ENCODE data around the gene ALG10B.
"Not testable (repeated sequence)": the region's sequence is repeated elsewhere in the genome, so short reads cannot be mapped to it uniquely, and the experiment has no call there.

ALG10B gene, protein sequence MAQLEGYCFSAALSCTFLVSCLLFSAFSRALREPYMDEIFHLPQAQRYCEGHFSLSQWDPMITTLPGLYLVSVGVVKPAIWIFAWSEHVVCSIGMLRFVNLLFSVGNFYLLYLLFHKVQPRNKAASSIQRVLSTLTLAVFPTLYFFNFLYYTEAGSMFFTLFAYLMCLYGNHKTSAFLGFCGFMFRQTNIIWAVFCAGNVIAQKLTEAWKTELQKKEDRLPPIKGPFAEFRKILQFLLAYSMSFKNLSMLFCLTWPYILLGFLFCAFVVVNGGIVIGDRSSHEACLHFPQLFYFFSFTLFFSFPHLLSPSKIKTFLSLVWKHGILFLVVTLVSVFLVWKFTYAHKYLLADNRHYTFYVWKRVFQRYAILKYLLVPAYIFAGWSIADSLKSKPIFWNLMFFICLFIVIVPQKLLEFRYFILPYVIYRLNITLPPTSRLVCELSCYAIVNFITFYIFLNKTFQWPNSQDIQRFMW

GRCh38 chr12:38316391-38317129 lies at the start of gene ALG10B:
Gene ALG10B (plus strand): TSS chr12:38316774. CDS start chr12:38316894, 120 bp downstream.
- DNase-seq, result peak; percentile 75

GRCh38 chr12:38268612-38269011 lies 48.0 kb upstream of the ALG10B start:
- no peak for DNase-seq

- no peak for DNase-seq
These were observed 46.7 kb upstream of the ALG10B start for GRCh38 chr12:38269897-38270296.

DNA sequence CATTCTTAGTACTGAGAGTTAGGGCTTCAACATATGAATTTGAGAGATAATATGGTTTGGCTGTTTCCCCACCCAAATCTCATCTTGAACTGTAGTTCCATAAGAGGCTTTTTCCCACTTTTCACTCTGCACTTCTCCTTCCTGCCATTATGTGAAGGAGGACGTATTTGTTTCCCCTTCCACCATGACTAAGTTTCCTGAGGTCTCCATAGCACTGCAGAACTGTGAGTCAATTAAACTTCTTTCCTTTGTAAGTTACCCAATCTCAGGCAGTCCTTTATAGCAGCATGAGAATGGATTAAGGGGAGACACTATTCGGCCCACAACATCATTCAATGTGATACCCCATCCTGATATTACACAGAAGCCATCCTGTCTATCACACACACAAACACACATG lies 36.8 kb upstream of the ALG10B start:
- DNase-seq, result no peak

DNA sequence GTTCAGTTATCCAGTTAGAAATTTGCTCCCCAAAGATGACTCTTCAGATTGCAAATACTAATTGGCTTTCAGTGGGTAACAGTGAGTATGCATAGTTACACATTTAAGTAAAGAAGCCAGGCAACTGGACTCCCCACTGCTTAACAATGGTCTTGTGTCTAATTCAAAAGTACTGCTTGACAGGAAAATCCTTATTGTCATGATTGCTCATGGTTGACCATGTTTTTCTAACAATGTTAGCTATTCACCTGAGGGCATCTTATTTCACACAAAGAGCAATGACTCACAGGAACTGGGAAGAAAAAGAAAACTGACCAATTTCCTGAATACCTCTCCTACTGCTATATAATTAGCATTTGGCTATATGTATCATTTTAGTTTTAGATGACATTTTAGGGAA lies 33.7 kb upstream of the ALG10B start:
- DNase-seq, result no peak

DNA sequence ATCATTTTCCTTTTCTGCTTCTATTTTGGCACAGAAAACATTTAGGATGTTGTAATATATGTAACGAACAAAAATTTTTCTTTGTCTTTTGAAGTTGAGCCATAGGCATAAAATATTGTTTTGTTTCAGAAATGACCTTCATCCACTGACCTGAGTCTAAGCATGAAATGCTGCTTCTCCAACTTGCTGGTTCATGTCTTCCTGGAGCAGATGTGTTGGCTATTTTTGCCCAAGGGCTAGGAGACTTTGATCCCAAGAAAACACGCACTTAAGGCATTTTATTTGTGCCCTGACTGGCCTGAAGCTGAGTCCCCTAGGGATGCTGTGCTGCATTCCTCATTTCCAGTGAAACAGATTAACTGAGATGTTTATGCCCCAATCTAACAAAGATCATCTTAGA lies 27.2 kb upstream of the ALG10B start:
- DNase-seq, result no peak

DNA sequence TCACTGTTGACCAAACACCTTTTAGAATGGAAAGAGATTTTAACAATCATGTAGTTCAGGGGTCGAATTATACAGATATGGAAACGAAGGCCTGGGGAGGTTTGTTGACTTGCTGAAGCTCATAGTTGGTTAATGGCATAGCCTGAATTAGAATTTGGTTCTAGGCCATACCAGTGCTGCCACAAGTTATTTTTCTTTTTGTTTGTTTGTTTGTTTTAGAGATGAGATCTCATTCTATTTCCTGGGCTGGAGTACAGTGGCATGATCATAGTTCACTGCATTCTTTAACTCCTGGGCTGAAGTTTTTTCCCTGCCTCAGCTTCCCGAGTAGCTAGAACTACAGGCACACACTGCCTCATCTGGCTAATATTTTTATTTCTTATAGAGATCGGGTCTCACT lies 25.4 kb upstream of the ALG10B start:
- no peak for DNase-seq

DNA sequence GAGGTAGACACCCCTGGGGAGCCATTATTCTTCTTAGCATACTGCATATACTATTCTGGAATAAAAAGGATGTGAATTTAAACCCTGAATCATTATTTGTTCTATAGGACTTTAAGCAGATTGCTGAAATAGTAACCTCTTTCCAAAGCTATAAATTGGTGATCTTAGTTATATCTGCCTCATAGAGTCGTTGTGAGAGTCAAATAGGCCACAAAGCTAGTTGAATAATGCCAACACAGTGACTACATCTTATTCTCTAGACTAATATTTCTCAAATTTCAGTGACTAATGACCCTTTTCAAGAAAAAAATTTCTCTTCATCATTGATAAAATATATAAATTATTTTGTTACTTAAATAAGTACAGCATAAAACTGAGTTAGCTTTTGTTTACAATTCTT lies 13.6 kb upstream of the ALG10B start:
- not testable (repeated sequence) for DNase-seq

DNA sequence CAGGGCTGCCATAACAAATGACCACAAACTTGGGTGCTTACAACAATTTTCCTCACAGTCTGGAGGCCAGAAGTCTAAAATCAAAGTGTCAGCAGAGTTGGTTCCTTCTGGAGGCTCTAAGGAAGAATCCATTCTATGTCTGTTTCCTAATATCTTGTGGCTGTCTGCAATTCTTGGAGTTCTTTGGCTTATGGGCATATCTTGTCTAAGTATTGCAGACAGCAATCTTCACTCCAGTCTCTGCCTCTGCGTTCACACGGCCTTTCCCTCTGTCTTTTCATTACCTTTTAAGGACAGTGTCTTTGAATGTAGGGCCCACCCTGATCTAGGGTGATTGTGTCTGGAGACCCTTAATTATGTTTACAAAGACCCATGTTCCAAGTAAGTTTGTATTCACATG lies 5.4 kb downstream of the ALG10B start:
- DNase-seq, result not testable (repeated sequence)

DNA sequence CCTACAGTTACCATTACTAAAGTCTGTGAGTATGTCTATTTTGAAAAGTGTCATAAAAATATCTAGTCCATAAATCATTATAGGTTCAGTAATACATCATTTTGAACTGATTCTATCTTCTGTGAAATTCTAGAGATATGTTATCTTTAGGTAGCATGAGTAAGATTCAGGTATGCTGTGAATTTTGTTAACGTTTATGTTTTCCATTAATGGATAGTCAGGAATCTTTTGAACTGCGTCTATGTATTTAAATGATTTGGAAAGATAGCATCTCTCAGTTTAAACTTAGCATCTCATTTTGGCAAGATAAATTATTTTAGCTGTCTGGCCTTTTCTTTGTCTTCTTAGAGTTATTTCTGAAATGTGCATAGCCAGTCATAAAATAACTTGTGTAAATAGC lies 8.3 kb downstream of the ALG10B start:
- DNase-seq, result no peak

GRCh38 chr12:38327356-38327755 lies 10.8 kb downstream of the ALG10B start:
- DNase-seq, result no peak

DNA sequence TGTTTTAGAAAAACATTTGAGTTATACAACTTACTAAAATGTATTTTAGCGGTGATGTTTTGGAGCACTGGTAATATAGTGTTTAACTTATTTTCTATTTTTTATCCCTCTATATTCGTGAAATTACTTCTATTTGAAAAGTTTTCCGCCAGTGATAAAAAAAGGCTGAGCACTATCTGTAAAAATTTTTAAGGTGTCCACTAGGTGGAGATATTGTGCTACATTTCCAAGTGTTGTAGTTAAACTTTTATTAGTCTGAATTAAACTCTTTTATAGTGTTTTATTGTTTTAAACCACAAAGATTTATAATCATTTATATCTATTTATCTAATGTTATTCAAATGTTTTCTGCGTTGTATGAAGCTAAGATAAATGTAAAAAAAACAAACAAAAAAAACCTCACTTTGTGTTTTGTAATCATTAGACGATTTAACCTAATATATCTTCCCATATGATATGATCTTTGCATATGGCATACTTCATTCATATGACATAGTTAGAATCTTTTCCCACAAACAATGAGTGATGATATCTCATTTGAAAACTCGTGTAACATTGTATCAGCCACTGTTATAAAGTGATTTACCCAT lies 11.8 kb downstream of the ALG10B start:
- peak; percentile 5 for DNase-seq

GRCh38 chr12:38330414-38330813 lies 13.8 kb downstream of the ALG10B start:
- not testable (repeated sequence) for DNase-seq

- no peak for DNase-seq
These were observed 16.2 kb downstream of the ALG10B start for GRCh38 chr12:38332814-38333213.

DNA sequence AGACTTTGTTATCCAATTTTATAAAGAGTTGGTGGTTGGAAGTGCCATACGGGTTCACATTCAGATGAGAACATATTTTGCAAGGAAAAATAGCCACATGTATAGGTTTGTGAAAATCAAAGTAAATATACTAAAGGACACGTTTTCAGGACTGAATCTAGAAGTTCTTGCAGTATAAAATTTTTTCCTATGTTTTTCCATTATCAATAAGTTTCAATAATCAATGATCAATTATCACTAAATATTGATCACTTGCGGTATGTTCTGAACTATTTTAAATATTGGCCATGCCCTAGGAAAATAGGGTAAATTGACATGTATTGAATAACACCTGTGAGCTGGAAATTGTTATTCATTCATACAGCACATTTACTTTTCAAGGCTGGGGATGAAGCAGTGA lies 25.9 kb downstream of the ALG10B start:
- DNase-seq, result no peak

DNA sequence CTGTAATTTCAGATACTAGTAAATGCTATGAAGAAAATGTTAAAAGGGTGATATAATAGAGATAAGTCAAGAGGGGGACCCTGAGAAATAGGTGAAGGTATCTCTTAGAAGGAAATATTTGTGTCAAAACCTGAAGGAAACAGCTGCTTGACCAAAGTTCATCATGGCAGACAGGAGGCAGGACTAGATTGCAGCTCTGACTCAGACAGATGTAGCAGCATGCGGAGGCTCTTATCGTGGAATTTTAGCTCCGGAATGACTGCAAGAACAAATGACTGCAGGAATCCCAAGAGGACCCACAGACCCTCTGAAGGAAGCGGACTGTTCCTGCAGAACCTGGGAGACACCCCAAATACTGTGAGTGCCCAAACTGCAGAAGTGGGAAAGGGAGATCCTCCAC lies 26.7 kb downstream of the ALG10B start:
- DNase-seq, result not testable (repeated sequence)

DNA sequence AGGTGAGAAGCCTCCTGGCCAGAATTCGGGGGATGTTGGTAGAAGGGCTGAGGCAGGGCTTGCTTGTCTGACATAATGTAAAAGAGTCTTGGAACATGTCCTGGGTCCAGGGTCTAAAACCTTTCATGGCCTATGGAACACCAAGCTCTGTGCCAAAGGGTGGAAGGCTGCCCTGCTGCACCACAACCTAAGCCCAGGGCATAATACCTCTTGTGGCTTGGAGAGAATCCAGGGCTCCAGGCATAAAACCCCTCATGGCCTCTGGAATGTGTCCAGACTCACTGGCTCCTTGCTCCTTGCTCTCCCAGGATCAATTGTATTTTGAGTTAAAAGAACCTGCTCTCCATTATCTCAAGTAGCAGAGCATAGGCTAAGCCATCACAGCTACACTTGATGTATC lies 27.3 kb downstream of the ALG10B start:
- not testable (repeated sequence) for DNase-seq

DNA sequence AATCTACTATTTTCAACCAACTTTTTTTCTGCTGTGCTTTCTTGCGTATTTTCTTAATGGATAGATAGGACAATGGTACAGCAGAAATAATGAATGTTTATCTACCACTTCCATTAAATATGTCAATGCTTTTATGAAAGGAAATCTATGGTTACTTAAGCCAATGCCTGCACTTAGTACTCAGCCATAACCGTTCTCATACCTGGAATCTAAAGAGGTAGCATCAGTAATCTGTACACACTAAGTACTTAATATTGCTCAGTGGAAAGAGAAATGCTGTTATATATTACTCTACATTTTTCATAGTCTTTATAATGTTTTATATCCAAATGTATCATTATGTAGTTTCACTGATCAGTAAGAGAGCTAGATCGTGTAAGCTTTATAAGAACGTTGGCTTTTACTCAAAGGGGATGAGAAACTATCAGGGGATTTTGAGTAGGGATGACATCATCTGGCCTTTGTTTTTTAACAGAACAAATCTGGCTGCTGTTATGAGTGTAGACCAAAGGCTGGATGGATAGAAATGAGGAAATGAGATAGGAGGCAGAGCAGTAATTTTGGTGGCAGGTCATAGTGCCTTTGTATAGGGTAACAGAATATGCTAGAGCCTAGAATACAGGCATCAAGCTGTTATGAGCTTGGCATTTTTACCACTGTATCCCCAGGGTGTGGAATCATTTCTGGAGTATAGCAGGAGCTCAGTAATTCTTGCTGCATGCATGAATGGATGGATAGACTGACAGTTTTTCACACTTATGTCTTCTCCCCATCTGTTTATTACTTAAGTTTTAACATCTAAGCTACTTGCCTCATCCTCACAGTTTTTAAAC lies 34.0 kb downstream of the ALG10B start:
- DNase-seq, result no peak

DNA sequence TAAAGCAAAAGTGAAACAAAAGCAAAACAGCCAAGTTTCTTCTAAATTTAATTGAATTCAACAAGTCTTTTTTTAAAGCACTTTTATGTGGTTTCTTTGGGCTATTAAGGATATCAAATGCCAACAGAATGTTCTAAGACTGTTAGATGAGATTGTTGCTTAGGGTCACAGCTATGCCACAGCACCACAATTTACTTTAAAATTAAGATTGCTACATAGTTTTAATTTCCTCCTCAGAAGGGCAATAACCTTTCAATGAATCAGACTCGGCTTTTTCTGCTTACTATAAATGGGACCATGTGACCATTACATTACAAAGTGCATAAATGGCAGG lies 34.6 kb downstream of the ALG10B start:
- not testable (repeated sequence) for DNase-seq

GRCh38 chr12:38367506-38367905 lies 50.9 kb downstream of the ALG10B start:
- DNase-seq, result no peak

DNA sequence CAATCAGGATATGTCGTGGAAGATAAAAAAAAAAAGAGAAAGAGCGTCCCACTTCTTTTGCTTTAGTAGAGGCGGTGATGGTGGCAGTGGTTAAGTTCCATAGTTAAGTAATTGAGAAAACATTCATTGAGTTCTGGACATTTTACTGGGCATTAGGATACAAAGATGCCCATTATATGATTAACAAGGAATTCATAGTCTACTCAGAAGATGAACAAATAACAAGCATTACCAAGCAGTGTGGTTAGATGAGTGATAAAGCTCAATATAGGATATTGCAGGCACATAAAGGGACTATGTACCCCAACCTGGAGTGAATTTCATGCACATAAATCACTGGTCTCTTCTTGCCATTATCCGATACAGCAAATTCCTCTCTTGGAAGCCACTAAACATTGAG lies 53.7 kb downstream of the ALG10B start:
- no peak for DNase-seq

DNA sequence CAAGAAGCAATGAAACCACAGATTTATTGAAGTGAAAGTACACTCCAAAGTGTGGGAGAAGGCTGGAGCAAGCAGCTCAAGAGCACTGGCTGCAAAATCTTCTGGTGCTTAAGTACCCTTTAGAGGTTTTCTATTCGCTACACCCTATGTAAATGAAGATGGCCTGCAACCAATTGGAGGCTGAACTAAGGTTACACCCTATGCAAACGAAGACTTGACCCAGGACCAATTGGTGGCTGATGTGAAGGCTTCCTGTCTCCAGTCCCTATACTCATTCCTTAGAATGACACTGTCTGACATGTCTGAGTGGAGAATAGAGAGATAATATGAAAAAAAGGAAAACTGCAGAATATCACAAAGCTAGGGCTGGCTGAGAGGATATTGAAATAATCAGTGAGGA lies 57.2 kb downstream of the ALG10B start:
- no peak for DNase-seq

- DNase-seq, result no peak
These were observed 58.2 kb downstream of the ALG10B start for GRCh38 chr12:38374751-38375150.

Measured in NCI-H345 (cell line).